GM12878 (cell line): Measurements from ENCODE around the gene SYTL2.

ENCODE experiments used
- CEBPB ChIP-seq, 2 experiments: fragments of 150-350 bp in 1 of 2; IDR thresholded peaks; 2 replicates each; pipeline ENCODE4 v1.6.1; 2012 to 2014; ENCODE audit warnings: low read depth in 2 of 2, low read length in 2 of 2, borderline replicate concordance in 1 of 2, inconsistent platforms in 1 of 2
- EP300 ChIP-seq, 2 experiments: fragments of 150-350 bp in 1 of 2; IDR thresholded peaks; 2 replicates each; pipeline ENCODE4 v1.6.1; 2011 to 2012; ENCODE audit warnings: low read depth in 2 of 2, low read length in 2 of 2, borderline replicate concordance in 1 of 2, improper control_type of control experiment in 1 of 2, inconsistent platforms in 1 of 2; ENCODE audit not compliant: control insufficient read depth in 1 of 2
- HDAC6 ChIP-seq: fragments of 200-600 bp; sonication (generic); IDR thresholded peaks from one replicate; pipeline ENCODE4 v1.8.0; 2017; ENCODE audit warnings: antibody characterized with exemption; ENCODE audit not compliant: unreplicated experiment
- MYC ChIP-seq: IDR thresholded peaks from 2 replicates; pipeline ENCODE4 v1.6.1; 2011; ENCODE audit warnings: mild to moderate bottlenecking, low read length, moderate library complexity, inconsistent platforms; ENCODE audit not compliant: insufficient read depth, insufficient replicate concordance, insufficient read length, severe bottlenecking
- POLR2A ChIP-seq: IDR thresholded peaks from 2 replicates; pipeline ENCODE4 v1.6.1; 2011; ENCODE audit warnings: low read depth, mild to moderate bottlenecking, low read length
- POLR2AphosphoS5 ChIP-seq: IDR thresholded peaks from 2 replicates; pipeline ENCODE4 v1.6.1; 2011; ENCODE audit warnings: mild to moderate bottlenecking, low read length, inconsistent platforms

DNA sequence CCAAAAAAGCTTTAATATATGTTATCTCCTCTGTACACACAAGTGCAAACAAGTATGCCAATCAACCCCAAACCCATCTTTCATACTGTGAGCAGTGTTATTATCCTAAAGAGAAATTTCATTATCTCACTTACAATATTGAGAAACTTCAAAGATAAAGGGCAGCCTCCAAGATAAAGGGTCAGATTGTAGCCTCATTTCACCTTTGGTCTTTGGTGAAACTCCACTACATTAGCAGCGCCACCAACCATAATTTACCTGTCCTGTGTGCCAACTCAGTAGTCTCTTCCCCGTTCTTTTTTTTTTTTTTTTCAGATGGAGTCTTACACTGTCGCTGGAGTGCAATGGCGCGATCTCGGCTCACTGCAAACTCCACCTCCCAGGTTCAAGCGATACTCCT is 9.4 kb downstream of the SYTL2 start:
- TF ChIP-seq POLR2AphosphoS5 (no peak), HDAC6 (no peak), EP300 (IDR thresholded peaks at IDR 0.05; ENCODE audit: borderline replicate concordance in 1 of 2, control insufficient read depth in 1 of 2, low read depth in 2 of 2, low read length in 2 of 2) (no peak), POLR2A (no peak), MYC (no peak), CEBPB (IDR thresholded peaks at IDR 0.05; ENCODE audit: borderline replicate concordance in 1 of 2, low read depth in 2 of 2, low read length in 2 of 2) (no peak)
